H1 (cell line): ENCODE results near the gene CENPP. TPM values are rescaled to one million over a fixed set of nuclear protein-coding genes. Genes with fewer than 3 reads are reported as not detected.

ENCODE experiments used
- CTCF ChIA-PET: fragments of 300-600 bp; sonication (Branson Sonifier 250); formaldehyde crosslinking; loops from one replicate; lab custom pipeline; 2021; ENCODE audit not compliant: partially characterized antibody; lab: Charles Lee
- POLR2A ChIA-PET: fragments of 300-600 bp; sonication (Branson Sonifier 250); formaldehyde crosslinking; loops from one replicate; lab custom pipeline; 2021; ENCODE audit warnings: inconsistent platforms; ENCODE audit not compliant: partially characterized antibody; lab: Charles Lee
- DNase-seq, 2 experiments: peaks; one replicate each; pipeline versions ENCODE4 v3.0.0 to v3.0.0-alpha.2; 2010 to 2022; ENCODE audit warnings: low spot score in 2 of 2, low read depth in 1 of 2, mixed read lengths in 1 of 2
- FAIRE-seq: peaks from 2 replicates; lab custom pipeline; 2011; peaks lifted over from hg19 to GRCh38; lab: Jason Lieb, UNC
- H2AFZ ChIP-seq: 2 replicates; pipeline ENCODE4 v1.8.1; 2012; ENCODE audit warnings: low read length, inconsistent platforms
- H2AK5ac ChIP-seq: 2 replicates; pipeline ENCODE4 v1.6.1; 2013; ENCODE audit warnings: low read depth, low read length
- H2BK120ac ChIP-seq: replicated peaks from 2 replicates; pipeline ENCODE3; 2013; ENCODE audit warnings: low read depth, low read length, inconsistent platforms
- H2BK12ac ChIP-seq: 2 replicates; pipeline ENCODE4 v1.6.1; 2013; ENCODE audit warnings: low read depth, low read length
- H2BK15ac ChIP-seq: 2 replicates; pipeline ENCODE4 v1.6.1; 2013; ENCODE audit warnings: low read length
- H2BK20ac ChIP-seq: 2 replicates; pipeline ENCODE4 v1.6.1; 2013; ENCODE audit warnings: low read length
- H2BK5ac ChIP-seq: 2 replicates; pipeline ENCODE4 v1.6.1; 2013; ENCODE audit warnings: low read depth, low read length
- H3K14ac ChIP-seq: 2 replicates; pipeline ENCODE4 v1.6.1; 2013; ENCODE audit warnings: inconsistent platforms; ENCODE audit not compliant: insufficient read length
- H3K18ac ChIP-seq: 2 replicates; pipeline ENCODE4 v1.6.1; 2013; ENCODE audit warnings: low read length; ENCODE audit errors: extremely low read depth
- H3K23ac ChIP-seq: 2 replicates; pipeline ENCODE4 v1.6.1; 2013; ENCODE audit warnings: inconsistent platforms; ENCODE audit not compliant: insufficient read length
- H3K23me2 ChIP-seq: 2 replicates; pipeline ENCODE4 v1.6.1; 2013; ENCODE audit warnings: low read depth, low read length
- H3K27ac ChIP-seq: 2 replicates; pipeline ENCODE4 v1.6.1; 2011; ENCODE audit warnings: low read depth, low read length, inconsistent platforms
- H3K27me3 ChIP-seq, 4 experiments: replicated peaks in 1 of 4; 1 replicate in 1 of 4; 2 replicates in 3 of 4; pipeline versions ENCODE4 v1.6.1 to v1.8.1; 2011 to 2013; ENCODE audit warnings: low read length in 3 of 4, mild to moderate bottlenecking in 3 of 4, inconsistent platforms in 2 of 4, mixed read lengths in 2 of 4, moderate library complexity in 1 of 4; ENCODE audit not compliant: control insufficient read depth in 3 of 4, insufficient read depth in 3 of 4; ENCODE audit errors: extremely low read depth in 1 of 4
- H3K36me3 ChIP-seq, 4 experiments: 2 replicates each; pipeline versions ENCODE4 v1.6.1 to v1.8.1; 2011 to 2013; ENCODE audit warnings: mild to moderate bottlenecking in 4 of 4, low read length in 3 of 4, moderate library complexity in 2 of 4, control low read depth in 1 of 4, inconsistent platforms in 1 of 4; ENCODE audit not compliant: insufficient read depth in 4 of 4, control insufficient read depth in 2 of 4
- H3K4ac ChIP-seq: replicated peaks from 2 replicates; pipeline ENCODE3; 2013; ENCODE audit warnings: low read length, low read depth, mixed read lengths, inconsistent platforms; ENCODE audit not compliant: insufficient read length
- H3K4me1 ChIP-seq, 4 experiments: replicated peaks in 1 of 4; 1 replicate in 1 of 4; 2 replicates in 3 of 4; pipeline versions ENCODE4 v1.6.1 to v1.8.1; 2011 to 2013; ENCODE audit warnings: low read length in 3 of 4, inconsistent platforms in 2 of 4, mixed read lengths in 1 of 4; ENCODE audit not compliant: insufficient read depth in 4 of 4, control insufficient read depth in 3 of 4
- H3K4me2 ChIP-seq, 2 experiments: 2 replicates each; pipeline versions ENCODE4 v1.6.1 to v1.8.1; 2011 to 2013; ENCODE audit warnings: low read depth in 2 of 2, low read length in 2 of 2, control low read depth in 1 of 2, inconsistent platforms in 1 of 2, mild to moderate bottlenecking in 1 of 2; ENCODE audit not compliant: insufficient read depth in 1 of 2
- H3K4me3 ChIP-seq, 4 experiments: fragments of 200-600, 300-600 bp in 1 of 4; sonication (generic), shearing (Covaris generic), sonication (Bioruptor Twin) in 1 of 4; 2 replicates each; pipeline versions ENCODE4 v1.5.1 to v1.8.1; 2011 to 2016; ENCODE audit warnings: low read length in 4 of 4, low read depth in 3 of 4, control low read depth in 2 of 4, inconsistent platforms in 2 of 4, mild to moderate bottlenecking in 2 of 4, mixed read lengths in 1 of 4, moderate library complexity in 1 of 4; ENCODE audit not compliant: insufficient read depth in 2 of 4; ENCODE audit errors: extremely low read depth in 1 of 4
- H3K56ac ChIP-seq: replicated peaks from 2 replicates; pipeline ENCODE3; 2013; ENCODE audit warnings: low read depth, mild to moderate bottlenecking, mixed read lengths, low read length, inconsistent platforms; ENCODE audit not compliant: insufficient read length
- H3K79me1 ChIP-seq: 2 replicates; pipeline ENCODE4 v1.6.1; 2013; ENCODE audit warnings: low read depth, low read length, control low read depth
- H3K79me2 ChIP-seq, 2 experiments: 2 replicates each; pipeline versions ENCODE4 v1.6.1 to v1.8.1; 2012 to 2013; ENCODE audit warnings: low read length in 2 of 2, mild to moderate bottlenecking in 2 of 2, inconsistent platforms in 1 of 2; ENCODE audit not compliant: insufficient read depth in 2 of 2, control insufficient read depth in 1 of 2
- H3K9ac ChIP-seq, 4 experiments: replicated peaks in 1 of 4; 1 replicate in 1 of 4; 2 replicates in 3 of 4; pipeline versions ENCODE4 v1.6.1 to v1.8.1; 2011 to 2013; ENCODE audit warnings: low read depth in 3 of 4, low read length in 3 of 4, control low read depth in 2 of 4, mild to moderate bottlenecking in 2 of 4, moderate library complexity in 2 of 4, inconsistent platforms in 1 of 4; ENCODE audit errors: extremely low read depth in 1 of 4
- H3K9me3 ChIP-seq, 2 experiments: 2 replicates each; pipeline versions ENCODE4 v1.6.1 to v1.8.1; 2012 to 2013; ENCODE audit warnings: mild to moderate bottlenecking in 2 of 2, moderate library complexity in 2 of 2, control low read depth in 1 of 2, inconsistent platforms in 1 of 2, low read depth in 1 of 2, low read length in 1 of 2, mixed read lengths in 1 of 2; ENCODE audit not compliant: insufficient read depth in 2 of 2
- H4K20me1 ChIP-seq, 2 experiments: replicated peaks in 1 of 2; 2 replicates each; pipeline versions ENCODE3 to v1.8.1; 2011 to 2013; ENCODE audit warnings: inconsistent platforms in 2 of 2, low read length in 2 of 2, mild to moderate bottlenecking in 1 of 2; ENCODE audit not compliant: insufficient read depth in 2 of 2, control insufficient read depth in 1 of 2
- H4K5ac ChIP-seq: 2 replicates; pipeline ENCODE4 v1.6.1; 2013; ENCODE audit warnings: low read length, low read depth, mixed read lengths, inconsistent platforms; ENCODE audit not compliant: insufficient read length
- H4K8ac ChIP-seq: 2 replicates; pipeline ENCODE4 v1.8.0; 2013; ENCODE audit warnings: mild to moderate bottlenecking, moderate library complexity, low read length, inconsistent platforms; ENCODE audit not compliant: insufficient read depth; ENCODE audit errors: extremely low read depth
- H4K91ac ChIP-seq: replicated peaks from 2 replicates; pipeline ENCODE3; 2013; ENCODE audit warnings: low read length, mixed read lengths, inconsistent platforms; ENCODE audit not compliant: insufficient read length
- CEBPB ChIP-seq: IDR thresholded peaks from 2 replicates; pipeline ENCODE4 v1.6.1; 2012; ENCODE audit warnings: low read depth, low read length
- CHD2 ChIP-seq: IDR thresholded peaks from 2 replicates; pipeline ENCODE4 v1.6.1; 2012; ENCODE audit warnings: low read length, improper control_type of control experiment
- GABPA ChIP-seq: IDR thresholded peaks from 2 replicates; pipeline ENCODE4 v1.6.1; 2011; ENCODE audit warnings: mild to moderate bottlenecking, low read length, moderate library complexity, borderline replicate concordance; ENCODE audit not compliant: insufficient read depth
- HDAC6 ChIP-seq: IDR thresholded peaks from one replicate; pipeline ENCODE4 v1.7.1; 2012; ENCODE audit warnings: low read depth, mild to moderate bottlenecking, inconsistent platforms, low read length, moderate library complexity
- PHF8 ChIP-seq: fragments of 200-600 bp; sonication (generic); conservative IDR thresholded peaks from 2 replicates; pipeline ENCODE4 v1.7.1; 2012; ENCODE audit warnings: low read depth, mild to moderate bottlenecking, inconsistent platforms, low read length, moderate library complexity
- RFX5 ChIP-seq: IDR thresholded peaks from 2 replicates; pipeline ENCODE4 v1.6.1; 2011; ENCODE audit warnings: low read depth, low read length, improper control_type of control experiment, borderline replicate concordance
- TBP ChIP-seq: IDR thresholded peaks from 2 replicates; pipeline ENCODE4 v1.6.1; 2011; ENCODE audit warnings: low read depth, low read length, improper control_type of control experiment
- ZNF274 ChIP-seq: IDR thresholded peaks from 2 replicates; pipeline ENCODE4 v1.7.0; 2012; ENCODE audit warnings: low read length, borderline replicate concordance; ENCODE audit errors: extremely low read depth
- WGBS, 2 experiments: shearing (Covaris generic) in 1 of 2; methylation state at CpG; one replicate each; pipeline versions ENCODE4 v1.1.6 to v1.1.7; 2013 to 2015; ENCODE audit warnings: low lambda C conversion rate in 2 of 2, mixed read lengths in 2 of 2, inconsistent platforms in 1 of 2, low coverage in 1 of 2, missing lambda C conversion rate in 1 of 2; ENCODE audit not compliant: insufficient replicate concordance in 2 of 2, insufficient coverage in 1 of 2, insufficient read length in 1 of 2; ENCODE audit errors: extremely low coverage in 1 of 2, missing lambda C conversion rate in 1 of 2; 5-methylcytosine and 5-hydroxymethylcytosine counted together
- polyA plus RNA-seq, 7 experiments: library from polyadenylated mRNA; depleted of rRNA in 3 of 7; stranded (reverse) in 5 of 7; unstranded in 2 of 7; fragments of >200 nt in 5 of 7; fragments of 200-250 nt in 2 of 7; gene quantifications; 1 replicate in 5 of 7; 2 replicates in 1 of 7; 4 replicates in 1 of 7; pipeline versions ENCODE4 v1.2.1 to v1.2.3, GENCODE V29; 2011 to 2013; ENCODE audit warnings: missing spikeins in 2 of 7, mixed read lengths in 2 of 7
- total RNA-seq: library from RNA; stranded (reverse); fragmentation: NEBNext Ultra II Directional; extraction: Animal tissue kit (Norgen Biotek cat#: 25700); gene quantifications from 2 replicates; pipeline ENCODE4 v1.2.1, GENCODE V29; 2021

CENPP gene
- total and polyA plus RNA-seq, 2 of the 8 experiments (the other 6 are each of a cell fraction or from before 2014, with no cell fraction given) = 2.7 to 10.8 TPM

DNA sequence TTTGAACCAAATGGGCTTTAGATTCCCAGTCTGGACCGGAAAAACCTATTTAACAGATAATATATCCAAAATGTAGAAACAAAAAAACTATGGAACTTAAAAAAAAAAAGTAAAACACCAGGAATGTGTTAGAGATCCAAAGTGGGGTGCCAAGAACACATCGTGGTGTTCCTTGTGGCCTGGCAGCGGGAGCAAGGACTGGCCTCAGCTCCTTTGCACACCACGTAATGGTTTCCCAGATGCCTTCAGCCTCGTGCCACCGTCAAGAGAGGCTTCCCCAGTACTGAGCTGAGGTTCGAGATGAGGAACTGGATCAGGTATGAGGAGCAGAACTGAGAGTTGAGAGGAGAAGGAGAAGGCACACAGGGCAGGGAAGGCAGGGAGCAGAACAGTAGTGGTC, 153.0 kb downstream of the CENPP start:
- no peak overlapping the region for H4K91ac ChIP-seq
- H3K4me2 ChIP-seq = no peak overlapping the region
- no peak overlapping the region for H4K8ac ChIP-seq
- no peak overlapping the region for H2AK5ac ChIP-seq
- H3K4me1 ChIP-seq = peaks cover 0 to 7% (median 4%) of the 10 kb centered on the region in 4 experiments; a peak in 3 of 7 replicates
- H4K5ac ChIP-seq = no peak overlapping the region
- no peak overlapping the region for H3K56ac ChIP-seq
- H4K20me1 ChIP-seq = no peaks in the 10 kb centered on the region
- no peak overlapping the region for H2BK20ac ChIP-seq
- WGBS, 2 experiments = 93% methylated on average over 7 of the region's 7 CpGs; no CpG with 5 or more reads in 1 of the 2 experiments
- FAIRE-seq = no peak
- no peaks in the 10 kb centered on the region for H3K9me3 ChIP-seq
- H2BK120ac ChIP-seq = no peak overlapping the region
- no peaks in the 10 kb centered on the region for H3K36me3 ChIP-seq
- H3K79me1 ChIP-seq = no peaks in the 10 kb centered on the region; the same call in 1 of the 2 replicates
- no peak overlapping the region for H2BK5ac ChIP-seq
- H3K4ac ChIP-seq = no peak overlapping the region
- H3K79me2 ChIP-seq = no peaks in the 10 kb centered on the region
- H3K18ac ChIP-seq = no peak overlapping the region
- no peak overlapping the region for H3K14ac ChIP-seq
- H3K4me3 ChIP-seq = no peak overlapping the region
- no peaks in the 10 kb centered on the region for H3K27me3 ChIP-seq
- ChIA-PET POLR2A (no interaction called here), CTCF (no interaction called here)
- H2BK12ac ChIP-seq = no peak overlapping the region
- H3K23ac ChIP-seq = no peak overlapping the region
- no peak overlapping the region for H2BK15ac ChIP-seq
- no peak overlapping the region for H3K27ac ChIP-seq
- H3K23me2 ChIP-seq = peaks cover 2% of the 10 kb centered on the region; the same call in 1 of the 2 replicates
- DNase-seq = no peak
- no peak overlapping the region for H3K9ac ChIP-seq
- H2AFZ ChIP-seq = no peak overlapping the region
- TF ChIP-seq RFX5 (no peak), CHD2 (no peak), CEBPB (no peak), PHF8 (no peak), HDAC6 (no peak), GABPA (no peak), ZNF274 (no peak), TBP (no peak)
